Stomach smooth muscle (tissue), 2 donors: ENCODE measurements around the gene MRPS12.
A peak's percentile ranks its signal among the peaks of the same experiment; 100 is the strongest.
"Not testable (repeated sequence)": the region's sequence is repeated elsewhere in the genome, so short reads cannot be mapped to it uniquely, and the experiment has no call there.

Experiments used
- H3K27ac ChIP-seq: one replicate; pipeline ENCODE4 v1.7.0; 2013; ENCODE audit warnings: mild to moderate bottlenecking, low read length, inconsistent platforms
- H3K27me3 ChIP-seq, 2 donors: one replicate each; pipeline ENCODE4 v1.7.0; 2013; ENCODE audit warnings: low read length in 2 of 2; ENCODE audit not compliant: insufficient read depth in 2 of 2, control insufficient read depth in 1 of 2
- H3K36me3 ChIP-seq, 2 donors: one replicate each; pipeline ENCODE4 v1.7.0; 2013; ENCODE audit warnings: low read length in 2 of 2; ENCODE audit not compliant: control insufficient read depth in 2 of 2, insufficient read depth in 2 of 2
- H3K4me1 ChIP-seq: one replicate; pipeline ENCODE4 v1.7.0; 2013; ENCODE audit warnings: low read length; ENCODE audit not compliant: control insufficient read depth, insufficient read depth
- H3K4me3 ChIP-seq, 2 donors: one replicate each; pipeline ENCODE4 v1.7.0; 2013; ENCODE audit warnings: low read length in 2 of 2
- H3K9ac ChIP-seq, 2 donors: one replicate each; pipeline ENCODE4 v1.7.0; 2013; ENCODE audit warnings: low read length in 2 of 2, mild to moderate bottlenecking in 1 of 2
- H3K9me3 ChIP-seq, 2 donors: one replicate each; pipeline ENCODE4 v1.7.0; 2013; ENCODE audit warnings: low read length in 2 of 2; ENCODE audit not compliant: control insufficient read depth in 2 of 2
- donor health status: healthy.
- donor health status: Pancreatic carcinoma.

MRPS12 gene

DNA sequence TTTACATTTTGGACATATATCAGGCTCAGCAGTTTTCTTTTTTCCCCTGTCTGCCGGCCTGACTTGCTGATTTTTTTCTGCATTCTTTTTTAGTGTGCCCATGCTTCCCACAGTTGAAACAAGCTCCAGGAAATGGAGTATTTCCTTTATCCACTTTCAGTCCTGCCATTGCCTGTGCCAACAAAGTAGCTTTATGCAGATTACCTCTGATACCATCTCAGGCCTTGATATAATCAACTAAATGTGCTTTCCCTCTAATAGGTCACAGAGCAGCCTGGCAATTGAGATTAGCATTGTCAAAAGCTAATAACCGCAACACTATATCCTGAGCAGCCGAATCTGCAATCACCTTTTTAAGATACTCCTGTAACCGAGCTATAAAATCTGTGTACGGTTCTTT, 9.2 kb downstream of the MRPS12 start:
- Histone ChIP-seq H3K9me3 (no peaks in the 10 kb centered on the region), H3K36me3 (peaks cover 0 to 7% of the 10 kb centered on the region in 2 donors), H3K27ac (no peak overlapping the region), H3K9ac (no peak overlapping the region), H3K27me3 (no peaks in the 10 kb centered on the region), H3K4me1 (no peaks in the 10 kb centered on the region), H3K4me3 (no peak overlapping the region)

DNA sequence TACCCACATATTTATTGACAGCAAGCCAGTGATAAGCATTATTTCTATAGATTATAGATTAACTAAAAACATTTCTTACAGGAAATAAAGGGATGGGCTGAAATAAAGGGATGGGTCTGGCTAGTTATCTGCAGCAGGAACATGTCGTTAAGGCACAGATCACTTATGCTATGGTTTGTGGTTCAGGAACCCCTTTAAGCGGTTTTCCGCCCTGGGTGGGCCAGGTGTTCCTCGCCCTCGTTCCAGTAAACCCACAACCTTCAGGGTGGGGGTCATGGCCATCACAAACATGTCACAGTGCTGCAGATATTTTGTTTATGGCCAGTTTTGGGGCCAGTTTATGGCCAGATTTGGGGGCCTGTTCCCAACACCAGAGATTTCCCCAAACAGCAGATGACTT, 10.7 kb downstream of the MRPS12 start:
- not testable (repeated sequence) for H3K27me3 ChIP-seq, H3K9ac ChIP-seq, H3K27ac ChIP-seq, H3K9me3 ChIP-seq, H3K4me1 ChIP-seq, H3K4me3 ChIP-seq
- peaks cover 1 to 12% of the 10 kb centered on the region in 2 donors for H3K36me3 ChIP-seq

DNA sequence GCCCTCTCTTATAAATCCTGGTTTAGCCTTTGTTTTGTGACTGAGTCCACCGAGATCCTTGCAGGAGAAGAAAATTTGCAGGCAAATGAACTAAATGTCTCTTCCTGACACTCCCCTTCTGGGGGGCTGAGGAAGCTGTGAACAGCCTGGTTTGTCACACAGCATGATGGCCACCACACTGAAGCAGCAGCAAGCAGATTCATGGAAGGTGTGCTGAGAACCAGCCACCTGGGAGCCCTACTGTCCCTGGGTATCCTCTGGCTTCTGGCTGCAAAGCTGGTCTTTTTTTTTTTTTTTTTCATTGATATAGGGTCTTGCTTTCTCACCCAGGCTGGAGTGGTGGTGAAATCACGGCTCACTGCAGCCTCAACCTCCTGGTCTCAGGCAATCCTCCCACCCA, 11.2 kb downstream of the MRPS12 start:
- no peak overlapping the region for H3K9ac ChIP-seq
- no peaks in the 10 kb centered on the region for H3K9me3 ChIP-seq
- H3K27me3 ChIP-seq: no peaks in the 10 kb centered on the region
- H3K27ac ChIP-seq: no peak overlapping the region
- H3K4me3 ChIP-seq: no peak overlapping the region
- H3K36me3 ChIP-seq: peaks cover 4 to 17% of the 10 kb centered on the region in 2 donors
- no peaks in the 10 kb centered on the region for H3K4me1 ChIP-seq

DNA sequence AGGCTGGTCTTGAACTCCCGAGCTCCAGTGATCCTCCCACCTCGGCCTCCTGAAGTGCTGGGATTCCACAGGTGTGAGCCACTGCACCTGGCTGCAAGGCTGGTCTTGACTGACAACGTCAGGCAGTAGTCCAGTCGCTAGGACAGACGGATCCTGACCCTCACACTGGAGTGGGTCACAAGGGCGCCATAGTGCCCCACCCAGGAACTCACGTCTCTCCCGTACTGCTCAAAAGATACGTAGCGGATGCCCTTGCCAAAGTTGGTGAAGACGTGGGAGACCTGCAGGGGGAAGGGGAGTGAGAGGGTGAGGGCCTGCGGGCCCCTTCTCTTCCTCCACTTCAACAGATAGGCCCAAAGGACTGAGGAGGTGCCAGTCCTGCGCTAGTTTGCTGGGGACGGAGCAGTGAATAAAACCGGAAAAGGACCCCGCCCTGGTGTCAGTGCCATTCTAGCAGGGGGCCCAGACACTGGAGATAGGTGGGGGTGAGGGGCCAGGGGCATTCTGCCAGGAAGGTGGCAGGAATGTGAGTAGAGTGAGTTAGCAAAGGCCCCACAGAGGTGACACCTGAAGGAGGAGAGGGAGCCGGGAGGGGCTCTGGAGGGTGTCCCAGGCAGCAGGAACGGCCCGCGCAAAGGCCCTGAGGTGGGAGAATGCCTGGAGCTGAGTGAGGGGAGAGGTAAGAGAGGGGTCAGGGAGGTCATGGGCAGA, 11.9 kb downstream of the MRPS12 start:
- H3K9me3 ChIP-seq: no peaks in the 10 kb centered on the region
- no peaks in the 10 kb centered on the region for H3K27me3 ChIP-seq
- H3K4me3 ChIP-seq: no peak overlapping the region
- no peaks in the 10 kb centered on the region for H3K4me1 ChIP-seq
- no peak overlapping the region for H3K9ac ChIP-seq
- H3K36me3 ChIP-seq: peaks cover 4 to 17% of the 10 kb centered on the region in 2 donors
- no peak overlapping the region for H3K27ac ChIP-seq

DNA sequence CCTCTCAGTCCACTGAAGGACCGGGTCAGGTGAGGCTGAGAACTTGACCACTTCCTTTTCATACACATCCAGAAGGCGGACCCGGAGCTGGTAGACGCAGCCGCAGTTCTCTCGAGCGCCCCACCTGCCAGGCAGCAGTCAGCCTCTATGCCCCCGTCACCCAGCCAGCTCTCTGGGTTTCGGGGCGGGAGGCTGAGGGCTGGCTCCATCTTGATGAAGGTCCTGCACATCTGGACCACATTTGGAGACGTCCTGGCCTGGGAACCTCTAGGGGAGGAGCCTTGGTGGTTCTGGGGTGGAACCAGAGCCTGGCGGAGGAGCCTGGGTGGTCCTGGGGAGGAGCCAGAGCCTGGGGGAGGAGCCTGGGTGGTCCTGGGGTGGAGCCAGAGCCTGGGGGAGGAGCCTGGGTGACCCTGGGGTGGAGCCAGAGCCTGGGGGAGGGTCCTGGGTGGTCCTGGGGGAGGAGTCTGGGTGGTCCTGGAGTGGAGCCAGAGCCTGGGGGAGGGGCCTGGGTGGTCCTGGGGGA, 14.3 kb downstream of the MRPS12 start:
- Histone ChIP-seq H3K27me3 (no peaks in the 10 kb centered on the region), H3K9ac (no peak overlapping the region), H3K4me3 (no peak overlapping the region), H3K27ac (no peak overlapping the region), H3K36me3 (peaks cover 4 to 17% of the 10 kb centered on the region in 2 donors), H3K9me3 (no peaks in the 10 kb centered on the region), H3K4me1 (peaks cover 5% of the 10 kb centered on the region)

DNA sequence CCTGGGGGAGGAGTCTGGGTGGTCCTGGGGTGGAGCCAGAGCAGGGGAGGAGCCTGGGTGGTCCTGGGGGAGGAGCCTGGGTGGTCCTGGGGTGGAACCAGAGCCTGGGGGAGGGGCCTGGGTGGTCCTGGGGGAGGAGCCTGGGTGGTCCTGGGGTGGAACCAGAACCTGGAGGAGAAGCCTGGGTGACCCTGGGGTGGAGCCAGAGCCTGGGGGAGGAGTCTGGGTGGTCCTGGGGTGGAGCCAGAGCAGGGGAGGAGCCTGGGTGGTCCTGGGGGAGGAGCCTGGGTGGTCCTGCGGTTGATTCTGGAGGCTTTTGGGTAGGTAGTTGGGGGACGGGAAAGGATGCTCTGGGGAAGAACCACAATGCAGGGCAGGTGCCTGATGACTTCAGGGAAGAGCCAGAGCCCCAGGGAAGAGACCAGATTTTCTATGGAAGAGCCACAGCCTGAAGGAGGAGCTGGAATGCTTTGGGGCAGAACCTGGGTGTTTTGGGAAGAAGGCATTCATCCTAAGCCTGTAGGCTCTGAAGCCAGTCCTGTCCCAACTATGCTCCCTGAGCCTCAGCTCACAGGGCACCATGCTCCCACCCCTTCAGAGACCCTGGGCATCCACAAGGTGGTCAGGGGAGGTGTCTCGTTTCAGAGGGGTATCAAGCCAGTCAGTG, 15.0 kb downstream of the MRPS12 start:
- no peaks in the 10 kb centered on the region for H3K27me3 ChIP-seq
- no peak overlapping the region for H3K27ac ChIP-seq
- H3K4me1 ChIP-seq: peaks cover 9% of the 10 kb centered on the region
- no peak overlapping the region for H3K4me3 ChIP-seq
- H3K9ac ChIP-seq: no peak overlapping the region
- H3K9me3 ChIP-seq: no peaks in the 10 kb centered on the region
- H3K36me3 ChIP-seq: peaks cover 4 to 17% of the 10 kb centered on the region in 2 donors

DNA sequence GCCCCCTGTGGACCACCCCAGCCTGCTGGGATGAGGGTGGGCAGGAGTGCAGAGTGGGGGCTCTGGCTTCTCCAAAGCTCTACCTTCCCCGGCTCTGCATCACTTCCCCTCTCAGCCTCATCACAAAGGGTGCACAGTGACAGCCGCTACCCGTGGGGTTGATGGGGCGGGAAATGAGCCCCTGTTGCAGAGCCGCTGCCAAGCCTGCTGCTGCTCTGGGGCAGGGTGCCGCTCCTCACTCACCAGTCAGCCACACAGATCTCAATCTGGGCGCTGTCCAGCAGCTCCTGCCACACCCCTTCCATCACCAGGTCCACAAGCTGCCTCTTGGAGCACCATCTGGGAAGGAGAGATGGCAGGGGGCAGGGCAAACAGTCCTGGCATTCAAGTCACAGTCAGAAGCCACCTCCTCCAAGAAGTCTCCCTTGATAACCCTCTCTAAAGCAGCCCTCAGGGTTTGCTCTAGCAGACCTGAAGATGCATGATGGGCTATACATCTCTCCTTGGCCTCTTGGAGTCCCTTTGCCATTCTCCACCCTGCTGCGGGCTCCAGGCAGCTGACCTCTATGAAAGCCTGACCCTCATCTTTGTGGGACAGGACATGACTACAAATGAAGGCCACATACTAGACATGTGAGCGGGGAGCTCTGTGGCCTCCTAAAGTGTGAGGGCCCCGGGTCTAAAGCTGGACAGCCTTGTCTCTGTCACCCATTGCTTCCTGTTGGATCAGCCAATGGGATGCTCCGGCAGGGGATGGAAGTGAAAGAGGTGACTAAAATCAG, 15.7 kb downstream of the MRPS12 start:
- H3K9me3 ChIP-seq: no peaks in the 10 kb centered on the region
- no peak overlapping the region for H3K9ac ChIP-seq
- H3K27ac ChIP-seq: no peak overlapping the region
- peaks cover 9% of the 10 kb centered on the region for H3K4me1 ChIP-seq
- no peak overlapping the region for H3K4me3 ChIP-seq
- H3K36me3 ChIP-seq: peaks cover 4 to 17% of the 10 kb centered on the region in 2 donors
- no peaks in the 10 kb centered on the region for H3K27me3 ChIP-seq

DNA sequence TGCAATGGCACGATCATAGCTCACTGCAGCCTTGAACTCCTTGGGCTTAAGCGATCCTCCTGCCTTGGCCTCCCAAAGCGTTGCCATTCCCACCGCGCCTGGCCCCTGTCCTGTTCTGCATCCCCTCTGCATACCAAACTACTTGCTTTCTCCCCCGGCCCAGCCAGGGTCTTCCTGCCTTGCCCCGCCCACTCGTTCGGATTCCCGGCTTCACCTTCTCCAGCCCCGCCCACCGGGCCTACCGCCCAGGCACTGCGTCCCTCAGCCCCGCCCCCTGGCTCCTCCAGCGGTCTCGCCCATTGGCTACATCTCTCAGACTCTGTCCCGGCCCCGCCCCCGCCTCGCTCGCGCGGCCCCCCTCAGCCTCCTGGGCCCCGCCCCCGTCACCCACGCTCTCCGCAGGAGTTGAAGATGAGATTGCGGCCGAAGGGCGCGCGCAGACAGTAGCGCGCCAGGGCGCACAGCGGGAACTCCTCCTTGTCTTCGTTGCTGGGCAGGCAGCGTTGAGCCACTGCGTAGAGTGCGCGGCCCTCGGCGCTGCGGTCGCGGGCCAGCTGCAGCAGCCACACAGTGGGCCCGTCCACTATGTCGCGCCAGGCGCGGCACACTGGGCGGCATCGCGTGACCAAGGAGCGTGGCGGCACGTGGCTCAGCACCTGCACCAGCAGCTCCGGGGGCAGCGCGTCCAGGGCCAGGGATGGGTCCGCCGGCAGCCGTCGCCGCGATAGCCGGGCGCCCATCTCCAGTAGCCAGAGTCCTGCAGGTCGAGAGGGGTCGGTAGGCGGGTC, 19.0 kb downstream of the MRPS12 start:
- Histone ChIP-seq H3K36me3 (peaks cover 4 to 13% of the 10 kb centered on the region in 2 donors), H3K4me1 (peaks cover 9% of the 10 kb centered on the region), H3K27ac (no peak overlapping the region)

DNA sequence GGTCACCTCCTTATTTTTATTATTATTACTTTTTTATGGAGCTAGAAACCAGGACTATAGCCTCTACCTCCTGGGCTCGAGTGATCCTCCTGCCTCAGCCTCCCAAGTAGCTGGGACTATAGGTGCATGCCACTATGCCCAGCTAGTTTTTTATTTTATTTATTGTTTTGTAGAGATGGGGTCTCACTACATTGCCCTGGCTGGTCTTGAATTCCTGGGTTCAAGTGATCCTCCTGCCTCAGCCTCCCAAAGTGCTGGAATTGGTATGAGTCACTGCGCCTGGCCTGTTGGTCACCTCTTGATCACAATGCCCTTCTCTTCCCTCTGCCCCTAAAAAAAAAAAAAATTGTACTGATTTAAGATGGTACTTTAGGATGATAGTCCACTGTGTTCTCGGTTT, 20.4 kb downstream of the MRPS12 start:
- Histone ChIP-seq H3K9me3 (no peaks in the 10 kb centered on the region), H3K36me3 (peaks cover 4 to 9% of the 10 kb centered on the region in 2 donors), H3K27ac (no peak overlapping the region), H3K27me3 (no peaks in the 10 kb centered on the region), H3K4me3 (no peak overlapping the region), H3K4me1 (peaks cover 9% of the 10 kb centered on the region), H3K9ac (no peak overlapping the region)

More for the DNA sequence above, 19.0 kb downstream of the MRPS12 start:
- Histone ChIP-seq H3K4me3 (peak overlapping the region; percentile 51 to 69), H3K9ac (no peak overlapping the region), H3K9me3 (no peaks in the 10 kb centered on the region), H3K27me3 (no peaks in the 10 kb centered on the region)
